Sciatic nerve (tissue), 2 donors: Measurements from ENCODE around the gene C20orf144. TPM values are rescaled to one million over a fixed set of nuclear protein-coding genes. Genes with fewer than 3 reads are reported as not detected.

ENCODE experiments used
- ATAC-seq: fragments of 200-7000 bp; cut with Tn5 transposase; one replicate; pipeline ENCODE4 v1.9.1; 2020; ENCODE audit warnings: mild to moderate bottlenecking, moderate library complexity
- DNase-seq: peaks from one replicate; pipeline ENCODE4 v3.0.0-alpha.2; 2020; ENCODE audit warnings: low spot score
- intact Hi-C: fragments of 100-400 bp; cut with DNase I; formaldehyde crosslinking; loops from one replicate; pipeline ENCODE4 v1.14.2; 2022
- total RNA-seq: library from RNA; stranded (reverse); fragmentation: NEBNext Ultra II Directional; extraction: Animal tissue kit (Norgen Biotek cat#: 25700); gene quantifications from one replicate; pipeline ENCODE4 v1.2.1, GENCODE V29; 2021
- donor health status: DM: no; HTN: no; CAD: no.
- donor health status: DM: no; HTN: no; CAD: no.

C20orf144 gene
- total RNA-seq, 1 donor from 2014 or later: not detected

GRCh38 chr20:33673410-33674293, 11.5 kb downstream of the C20orf144 start:
- DNase-seq (no peak), ATAC-seq (no peak)
- intact Hi-C loops: no loop called here

GRCh38 chr20:33674294-33675135, 12.4 kb downstream of the C20orf144 start, which contains the start of gene NECAB3:
Gene NECAB3 (minus strand): TSS chr20:33674428. CDS start chr20:33674352, 76 bp downstream.
- peak; percentile 76 for ATAC-seq
- DNase-seq: peak; percentile 90
- intact Hi-C loops: no loop called here

- ATAC-seq (peak; percentile 75), DNase-seq (no peak)
- intact Hi-C loops: no loop called here
These were observed 13.2 kb downstream of the C20orf144 start for GRCh38 chr20:33675136-33675959.

GRCh38 chr20:33676121-33676520, 14.0 kb downstream of the C20orf144 start:
- intact Hi-C loops: no loop called here
- DNase-seq (no peak), ATAC-seq (no peak)

GRCh38 chr20:33676652-33677645, 14.8 kb downstream of the C20orf144 start:
- no peak for DNase-seq
- no peak for ATAC-seq
- intact Hi-C loops: no loop called here

- ATAC-seq (peak; percentile 52), DNase-seq (no peak)
- intact Hi-C loops: no loop called here
These were observed 16.0 kb downstream of the C20orf144 start for GRCh38 chr20:33677991-33678702.

GRCh38 chr20:33679758-33680485, 17.8 kb downstream of the C20orf144 start:
- intact Hi-C loops: loop anchor here (10.0 kb wide), 1 partner anchor 55 kb away; the partner anchor contains the start of gene ZNF341
- ATAC-seq: no peak
- DNase-seq: no peak

GRCh38 chr20:33680686-33681085, 18.6 kb downstream of the C20orf144 start:
- DNase-seq (no peak), ATAC-seq (no peak)
- intact Hi-C loops: loop anchor here (10.0 kb wide), 1 partner anchor 54 kb away; the partner anchor contains the start of gene ZNF341

GRCh38 chr20:33681288-33681687, 19.2 kb downstream of the C20orf144 start:
- intact Hi-C loops: loop anchor here (10.0 kb wide), 1 partner anchor 54 kb away; the partner anchor contains the start of gene ZNF341
- ATAC-seq (no peak), DNase-seq (no peak)

GRCh38 chr20:33681728-33682353, 19.7 kb downstream of the C20orf144 start:
- DNase-seq: no peak
- intact Hi-C loops: loop anchor here (10.0 kb wide), 1 partner anchor 53 kb away; the partner anchor contains the start of gene ZNF341
- no peak for ATAC-seq

GRCh38 chr20:33684533-33685327, 22.6 kb downstream of the C20orf144 start:
- DNase-seq: no peak
- intact Hi-C loops: loop anchor here (10.0 kb wide), 1 partner anchor 50 kb away; the partner anchor contains the start of gene ZNF341

GRCh38 chr20:33685328-33686099, 23.4 kb downstream of the C20orf144 start:
- intact Hi-C loops: loop anchor here (10.0 kb wide), 1 partner anchor 49 kb away; the partner anchor contains the start of gene ZNF341
- DNase-seq (no peak), ATAC-seq (no peak)

More at GRCh38 chr20:33684533-33685327, 22.6 kb downstream of the C20orf144 start:
- no peak for ATAC-seq

- peak; percentile 98 for ATAC-seq
- intact Hi-C loops: loop anchor here (10.0 kb wide), 1 partner anchor 48 kb away; the partner anchor contains the start of gene ZNF341
- peak; percentile 97 for DNase-seq
These were observed 24.2 kb downstream of the C20orf144 start, which contains the start of gene E2F1 for GRCh38 chr20:33686100-33686983. Gene E2F1 (minus strand): TSS chr20:33686385. CDS start chr20:33686264, 121 bp downstream.
